Panc1 (cell line): Measurements from ENCODE around the gene PCNX1. TPM values are rescaled to one million over a fixed set of nuclear protein-coding genes. Genes with fewer than 3 reads are reported as not detected.

ENCODE experiments used
- ATAC-seq: fragments of 200-7000 bp; cut with Tn5 transposase; 2 replicates; pipeline ENCODE4 v1.9.1; 2020; ENCODE audit warnings: mild to moderate bottlenecking, moderate library complexity
- BruUV-seq: library from RNA; stranded (reverse); fragments of 400-500 nt; replicated peaks from 2 replicates; lab custom pipeline; 2021; lab: Mats Ljungman, UMichigan
- CTCF ChIA-PET: fragments of 300-600 bp; sonication (Branson Sonifier 250); formaldehyde crosslinking; loops from one replicate; lab custom pipeline; 2022; ENCODE audit warnings: antibody characterized with exemption; lab: Charles Lee
- POLR2A ChIA-PET: fragments of 300-600 bp; sonication (Branson Sonifier 250); formaldehyde crosslinking; loops from one replicate; lab custom pipeline; 2022; ENCODE audit warnings: antibody characterized with exemption; lab: Charles Lee
- DNase-seq: peaks from one replicate; pipeline ENCODE4 v3.0.0-alpha.2; 2010; ENCODE audit warnings: low read depth, low spot score
- H3K27ac ChIP-seq: 2 replicates; pipeline ENCODE4 v1.5.1; 2011; ENCODE audit warnings: mild to moderate bottlenecking, low read length, inconsistent platforms
- H3K27me3 ChIP-seq: fragments of 200-500 bp; sonication (Bioruptor generic); 2 replicates; pipeline ENCODE4 v1.6.0; 2014; ENCODE audit warnings: low read length, inconsistent platforms; ENCODE audit not compliant: control insufficient read depth, insufficient read depth
- H3K36me3 ChIP-seq: fragments of 200-500 bp; sonication (Bioruptor generic); 2 replicates; pipeline ENCODE4 v1.5.1; 2014; ENCODE audit warnings: inconsistent platforms, mild to moderate bottlenecking, low read length, moderate library complexity; ENCODE audit not compliant: control insufficient read depth, insufficient read depth
- H3K4me1 ChIP-seq: 2 replicates; pipeline ENCODE4 v1.5.1; 2011; ENCODE audit warnings: inconsistent platforms, mild to moderate bottlenecking, low read length, moderate library complexity; ENCODE audit not compliant: control insufficient read depth, insufficient read depth
- H3K4me3 ChIP-seq, 2 experiments: 2 replicates each; pipeline ENCODE4 v1.5.1; 2011 to 2012; ENCODE audit warnings: low read depth in 2 of 2, low read length in 2 of 2, mild to moderate bottlenecking in 2 of 2, inconsistent platforms in 1 of 2, moderate library complexity in 1 of 2
- H3K9me3 ChIP-seq: fragments of 200-500 bp; sonication (Bioruptor generic); 2 replicates; pipeline ENCODE4 v1.5.1; 2014; ENCODE audit warnings: low read depth, mild to moderate bottlenecking, inconsistent platforms, low read length, moderate library complexity; ENCODE audit not compliant: control insufficient read depth, insufficient read depth
- CTCF ChIP-seq: fragments of 450-650 bp; IDR thresholded peaks from 2 replicates; pipeline ENCODE4 v1.5.1; 2017; ENCODE audit warnings: mild to moderate bottlenecking
- POLR2AphosphoS5 ChIP-seq: IDR thresholded peaks from 2 replicates; pipeline ENCODE4 v1.6.1; 2012; ENCODE audit warnings: mild to moderate bottlenecking, low read depth, low read length, moderate library complexity
- REST ChIP-seq, 2 experiments: IDR thresholded peaks; 2 replicates each; pipeline ENCODE4 v1.6.1; 2011 to 2012; ENCODE audit warnings: low read depth in 2 of 2, control low read depth in 1 of 2, low read length in 1 of 2, mild to moderate bottlenecking in 1 of 2, moderate library complexity in 1 of 2; ENCODE audit not compliant: insufficient read depth in 1 of 2
- SIN3A ChIP-seq: IDR thresholded peaks from 2 replicates; pipeline ENCODE4 v1.6.1; 2012; ENCODE audit warnings: low read depth, mild to moderate bottlenecking, low read length, moderate library complexity, borderline replicate concordance; ENCODE audit not compliant: insufficient read depth
- TCF7L2 ChIP-seq: IDR thresholded peaks from 2 replicates; pipeline ENCODE4 v1.6.1; 2011; ENCODE audit warnings: mild to moderate bottlenecking, low read depth, low read length, inconsistent platforms
- in situ Hi-C: cut with HindIII; loops from 2 replicates; pipeline ENCODE4 v1.10.0; 2016; ENCODE audit warnings: low sequenced_read_pairs, low pct_unique_long_range_greater_than_20kb
- intact Hi-C: fragments of 100-400 bp; cut with micrococcal nuclease; formaldehyde crosslinking; loops from one replicate; pipeline ENCODE4 v1.10.0; 2022; ENCODE audit not compliant: unreplicated experiment
- total RNA-seq: library from RNA; stranded (reverse); gene quantifications from one replicate; pipeline ENCODE4 v1.2.1, GENCODE V29; 2021; ENCODE audit not compliant: unreplicated experiment

PCNX1 gene
- total RNA-seq, 1 experiment from 2014 or later, result 30.5 TPM

GRCh38 chr14:71021347-71022011 lies 114.2 kb downstream of the PCNX1 start:
- Histone ChIP-seq H3K4me3 (no peak overlapping the region), H3K36me3 (peaks cover 2% of the 10 kb centered on the region; the same call in 1 of the 2 replicates), H3K4me1 (no peaks in the 10 kb centered on the region), H3K27me3 (no peaks in the 10 kb centered on the region), H3K9me3 (no peaks in the 10 kb centered on the region), H3K27ac (no peak overlapping the region)
- BruUV-seq, result no TSS peak
- POLR2A ChIA-PET, result no interaction called here
- TF ChIP-seq SIN3A, result no peak
- no peak for TF ChIP-seq CTCF
- TF ChIP-seq POLR2AphosphoS5, result no peak
- no peak for TF ChIP-seq TCF7L2
- TF ChIP-seq REST (IDR thresholded peaks at IDR 0.05; ENCODE audit: insufficient read depth in 1 of 2, low read depth in 2 of 2, low read length in 1 of 2), result no peak
- intact Hi-C loops, result no loop called here
- CTCF ChIA-PET, result no interaction called here
- DNase-seq, result no peak
- peak; percentile 60; the same call in 1 of the 2 replicates for ATAC-seq
- in situ Hi-C loops, result no loop called here

- Histone ChIP-seq H3K9me3 (no peaks in the 10 kb centered on the region), H3K36me3 (peaks cover 3% of the 10 kb centered on the region; the same call in 1 of the 2 replicates), H3K4me3 (no peak overlapping the region), H3K4me1 (no peaks in the 10 kb centered on the region), H3K27ac (no peak overlapping the region), H3K27me3 (no peaks in the 10 kb centered on the region)
- ChIA-PET CTCF (no interaction called here), POLR2A (no interaction called here)
- ATAC-seq (no peak), DNase-seq (no peak)
- in situ Hi-C loops (no loop called here), intact Hi-C loops (no loop called here)
- BruUV-seq, result no TSS peak
- TF ChIP-seq SIN3A (no peak), REST (IDR thresholded peaks at IDR 0.05; ENCODE audit: insufficient read depth in 1 of 2, low read depth in 2 of 2, low read length in 1 of 2) (no peak), CTCF (no peak), POLR2AphosphoS5 (no peak), TCF7L2 (no peak)
Observed at GRCh38 chr14:71022012-71022869, 115.0 kb downstream of the PCNX1 start.
